GM23248 (cell line): ENCODE measurements around the gene HINFP.

Experiments used
- EZH2 ChIP-seq: fragments of 200-600 bp; sonication (generic); IDR thresholded peaks from 2 replicates; pipeline ENCODE4 v1.6.1; 2018; ENCODE audit warnings: antibody characterized with exemption, mild to moderate bottlenecking; ENCODE audit not compliant: insufficient read depth, poor library complexity, severe bottlenecking
- EZH2phosphoT487 ChIP-seq: fragments of 200-600 bp; sonication (generic); IDR thresholded peaks from 2 replicates; pipeline ENCODE4 v1.6.1; 2018; ENCODE audit warnings: antibody characterized with exemption, moderate library complexity, mild to moderate bottlenecking, low read depth; ENCODE audit not compliant: insufficient read depth

GRCh38 chr11:119180729-119181676, 59.6 kb downstream of the HINFP start:
- TF ChIP-seq EZH2 (no peak), EZH2phosphoT487 (no peak)
